SU-DHL-6 (cell line): ENCODE measurements around the gene MRPS35.

Experiments used
- CTCF ChIP-seq: fragments of 200-600 bp; sonication (generic); IDR thresholded peaks from one replicate; pipeline ENCODE4 v1.5.1; 2017; ENCODE audit warnings: antibody characterized with exemption, mild to moderate bottlenecking, low read length, moderate library complexity; ENCODE audit not compliant: insufficient read depth, poor library complexity, severe bottlenecking
- EZH2phosphoT487 ChIP-seq: fragments of 200-600 bp; sonication (generic), shearing (Covaris generic); conservative IDR thresholded peaks from 2 replicates; pipeline ENCODE4 v1.6.1; 2018; ENCODE audit warnings: mild to moderate bottlenecking, antibody characterized with exemption, low read length, moderate library complexity, mixed read lengths

GRCh38 chr12:27780612-27781408 lies 70.2 kb downstream of the MRPS35 start:
- TF ChIP-seq CTCF (no peak), EZH2phosphoT487 (no peak)
